ENCODE measurements around the gene BTG1.

Gene BTG1

GRCh38 chr12:92132288-92132687, 13.4 kb downstream of the BTG1 start:
- TF ChIP-seq, protein P1, sequence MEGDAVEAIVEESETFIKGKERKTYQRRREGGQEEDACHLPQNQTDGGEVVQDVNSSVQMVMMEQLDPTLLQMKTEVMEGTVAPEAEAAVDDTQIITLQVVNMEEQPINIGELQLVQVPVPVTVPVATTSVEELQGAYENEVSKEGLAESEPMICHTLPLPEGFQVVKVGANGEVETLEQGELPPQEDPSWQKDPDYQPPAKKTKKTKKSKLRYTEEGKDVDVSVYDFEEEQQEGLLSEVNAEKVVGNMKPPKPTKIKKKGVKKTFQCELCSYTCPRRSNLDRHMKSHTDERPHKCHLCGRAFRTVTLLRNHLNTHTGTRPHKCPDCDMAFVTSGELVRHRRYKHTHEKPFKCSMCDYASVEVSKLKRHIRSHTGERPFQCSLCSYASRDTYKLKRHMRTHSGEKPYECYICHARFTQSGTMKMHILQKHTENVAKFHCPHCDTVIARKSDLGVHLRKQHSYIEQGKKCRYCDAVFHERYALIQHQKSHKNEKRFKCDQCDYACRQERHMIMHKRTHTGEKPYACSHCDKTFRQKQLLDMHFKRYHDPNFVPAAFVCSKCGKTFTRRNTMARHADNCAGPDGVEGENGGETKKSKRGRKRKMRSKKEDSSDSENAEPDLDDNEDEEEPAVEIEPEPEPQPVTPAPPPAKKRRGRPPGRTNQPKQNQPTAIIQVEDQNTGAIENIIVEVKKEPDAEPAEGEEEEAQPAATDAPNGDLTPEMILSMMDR (conservative IDR thresholded peaks at IDR 0.05; ENCODE audit: low read length): no peak
- TF ChIP-seq EZH2phosphoT487 (IDR thresholded peaks at IDR 0.05; ENCODE audit: borderline replicate concordance): no peak
- Histone ChIP-seq H3K79me2 (ENCODE audit: insufficient read depth, low read length) (peaks cover 93% of the 10 kb centered on the region), H3K9ac (ENCODE audit: low read depth, low read length, poor library complexity, severe bottlenecking) (no peak overlapping the region), H3K27me3 (ENCODE audit: insufficient read depth, low read length, poor library complexity, severe bottlenecking) (no peaks in the 10 kb centered on the region), H3K4me1 (ENCODE audit: insufficient read depth, low read length, poor library complexity, severe bottlenecking) (peaks cover 50% of the 10 kb centered on the region), H3K4me3 (ENCODE audit: low read length, poor library complexity, severe bottlenecking) (peak overlapping the region; percentile 14), H4K20me1 (ENCODE audit: insufficient read depth, low read length, poor library complexity, severe bottlenecking) (peaks cover 27% of the 10 kb centered on the region), H3K36me3 (ENCODE audit: insufficient read depth, low read length) (no peaks in the 10 kb centered on the region), H3K4me2 (ENCODE audit: low read depth, low read length, poor library complexity, severe bottlenecking) (peak overlapping the region; percentile 95), H3F3A (ENCODE audit: low read depth) (no peaks in the 10 kb centered on the region), H3K9me3 (ENCODE audit: insufficient read depth, low read depth, low read length) (no peaks in the 10 kb centered on the region), H3K9me2 (replicated peaks; ENCODE audit: low read depth, low read length) (no peaks in the 10 kb centered on the region), H2AFZ (ENCODE audit: low read length) (no peak overlapping the region)

DNA sequence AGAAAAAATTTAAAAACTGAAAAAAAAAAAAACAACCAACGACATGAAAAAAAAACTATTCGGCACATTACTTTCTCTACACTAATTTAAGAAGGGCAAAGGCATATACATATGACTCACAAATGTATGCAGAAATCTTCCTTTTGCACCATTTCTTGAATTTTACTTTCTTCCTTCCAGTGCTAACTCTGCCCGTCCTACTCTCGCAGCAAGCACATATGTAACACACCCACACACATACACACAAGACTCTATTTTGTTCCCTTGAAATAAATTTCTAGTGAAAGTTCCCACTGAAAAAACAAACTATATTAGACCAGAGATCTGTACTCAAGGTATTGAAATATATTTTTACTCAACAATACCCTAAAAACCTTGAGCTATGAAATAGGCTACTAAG, 14.6 kb downstream of the BTG1 start:
- H3K9me2 ChIP-seq (replicated peaks; ENCODE audit: low read depth, low read length): no peaks in the 10 kb centered on the region
- peaks cover 37% of the 10 kb centered on the region for H3K4me1 ChIP-seq (ENCODE audit: insufficient read depth, low read length, poor library complexity, severe bottlenecking)
- no peaks in the 10 kb centered on the region for H3K36me3 ChIP-seq (ENCODE audit: insufficient read depth, low read length)
- peak overlapping the region; percentile 95 for H3K4me2 ChIP-seq (ENCODE audit: low read depth, low read length, poor library complexity, severe bottlenecking)
- no peaks in the 10 kb centered on the region for H3F3A ChIP-seq (ENCODE audit: low read depth)
- peaks cover 80% of the 10 kb centered on the region for H3K79me2 ChIP-seq (ENCODE audit: insufficient read depth, low read length)
- H3K9ac ChIP-seq (ENCODE audit: low read depth, low read length, poor library complexity, severe bottlenecking): no peak overlapping the region
- H3K27me3 ChIP-seq (ENCODE audit: insufficient read depth, low read length, poor library complexity, severe bottlenecking): no peaks in the 10 kb centered on the region
- H4K20me1 ChIP-seq (ENCODE audit: insufficient read depth, low read length, poor library complexity, severe bottlenecking): peaks cover 17% of the 10 kb centered on the region
- TF ChIP-seq, protein P1 (conservative IDR thresholded peaks at IDR 0.05; ENCODE audit: low read length): no peak
- no peak for TF ChIP-seq EZH2phosphoT487 (IDR thresholded peaks at IDR 0.05; ENCODE audit: borderline replicate concordance)
- H3K9me3 ChIP-seq (ENCODE audit: insufficient read depth, low read depth, low read length): no peaks in the 10 kb centered on the region
- no peak overlapping the region for H3K4me3 ChIP-seq (ENCODE audit: low read length, poor library complexity, severe bottlenecking)
- no peak overlapping the region for H2AFZ ChIP-seq (ENCODE audit: low read length)

GRCh38 chr12:92129609-92130008, 16.0 kb downstream of the BTG1 start:
- Histone ChIP-seq H3K4me2 (ENCODE audit: low read depth, low read length, poor library complexity, severe bottlenecking) (no peak overlapping the region), H3K9ac (ENCODE audit: low read depth, low read length, poor library complexity, severe bottlenecking) (no peak overlapping the region), H3K4me1 (ENCODE audit: insufficient read depth, low read length, poor library complexity, severe bottlenecking) (peaks cover 27% of the 10 kb centered on the region), H2AFZ (ENCODE audit: low read length) (no peak overlapping the region), H3K79me2 (ENCODE audit: insufficient read depth, low read length) (peaks cover 66% of the 10 kb centered on the region), H4K20me1 (ENCODE audit: insufficient read depth, low read length, poor library complexity, severe bottlenecking) (peaks cover 11% of the 10 kb centered on the region), H3K4me3 (ENCODE audit: low read length, poor library complexity, severe bottlenecking) (no peak overlapping the region), H3F3A (ENCODE audit: low read depth) (no peaks in the 10 kb centered on the region), H3K9me3 (ENCODE audit: insufficient read depth, low read depth, low read length) (no peaks in the 10 kb centered on the region), H3K27me3 (ENCODE audit: insufficient read depth, low read length, poor library complexity, severe bottlenecking) (no peaks in the 10 kb centered on the region), H3K36me3 (ENCODE audit: insufficient read depth, low read length) (no peaks in the 10 kb centered on the region), H3K9me2 (replicated peaks; ENCODE audit: low read depth, low read length) (no peaks in the 10 kb centered on the region)
- TF ChIP-seq, protein P1 (conservative IDR thresholded peaks at IDR 0.05; ENCODE audit: low read length): no peak
- no peak for TF ChIP-seq EZH2phosphoT487 (IDR thresholded peaks at IDR 0.05; ENCODE audit: borderline replicate concordance)

Data from Loucy (cell line).